OCI-LY7 (cell line): Measurements from ENCODE around the gene NAALADL2.
"Not testable (repeated sequence)": the region's sequence is repeated elsewhere in the genome, so short reads cannot be mapped to it uniquely, and the experiment has no call there.

ENCODE experiments used
- EZH2phosphoT487 ChIP-seq: fragments of 200-600 bp; sonication (generic); IDR thresholded peaks from 2 replicates; pipeline ENCODE4 v1.6.1; 2018; ENCODE audit warnings: low read depth, borderline replicate concordance, mild to moderate bottlenecking, mixed run types, antibody characterized with exemption, low read length, moderate library complexity, mixed read lengths
- TF ChIP-seq, protein P1 (sequence below): fragments of 200-600 bp; sonication (generic); conservative IDR thresholded peaks from 2 replicates; pipeline ENCODE4 v1.5.1; 2014; ENCODE audit warnings: mild to moderate bottlenecking, antibody characterized with exemption, low read length, moderate library complexity, mixed read lengths

DNA sequence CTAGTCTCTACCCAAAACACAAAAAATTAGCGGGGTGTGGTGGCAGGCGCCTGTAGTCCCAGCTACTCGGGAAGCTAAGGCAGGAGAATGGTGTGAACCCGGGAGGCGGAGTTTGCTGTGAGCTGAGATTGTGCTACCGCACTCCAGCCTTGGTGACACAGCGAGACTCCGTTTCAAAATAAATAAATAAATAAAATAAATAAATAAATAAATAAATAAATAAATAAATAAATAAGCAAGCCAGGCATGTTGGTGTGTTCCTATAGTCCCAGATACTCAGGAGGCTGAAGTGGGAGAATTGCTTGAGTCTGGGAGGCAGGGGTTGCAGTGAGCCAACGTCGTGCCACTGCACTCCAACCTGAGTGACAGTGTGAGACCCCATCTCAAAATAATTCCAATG is 314.0 kb downstream of the NAALADL2 start:
- TF ChIP-seq, protein P1, sequence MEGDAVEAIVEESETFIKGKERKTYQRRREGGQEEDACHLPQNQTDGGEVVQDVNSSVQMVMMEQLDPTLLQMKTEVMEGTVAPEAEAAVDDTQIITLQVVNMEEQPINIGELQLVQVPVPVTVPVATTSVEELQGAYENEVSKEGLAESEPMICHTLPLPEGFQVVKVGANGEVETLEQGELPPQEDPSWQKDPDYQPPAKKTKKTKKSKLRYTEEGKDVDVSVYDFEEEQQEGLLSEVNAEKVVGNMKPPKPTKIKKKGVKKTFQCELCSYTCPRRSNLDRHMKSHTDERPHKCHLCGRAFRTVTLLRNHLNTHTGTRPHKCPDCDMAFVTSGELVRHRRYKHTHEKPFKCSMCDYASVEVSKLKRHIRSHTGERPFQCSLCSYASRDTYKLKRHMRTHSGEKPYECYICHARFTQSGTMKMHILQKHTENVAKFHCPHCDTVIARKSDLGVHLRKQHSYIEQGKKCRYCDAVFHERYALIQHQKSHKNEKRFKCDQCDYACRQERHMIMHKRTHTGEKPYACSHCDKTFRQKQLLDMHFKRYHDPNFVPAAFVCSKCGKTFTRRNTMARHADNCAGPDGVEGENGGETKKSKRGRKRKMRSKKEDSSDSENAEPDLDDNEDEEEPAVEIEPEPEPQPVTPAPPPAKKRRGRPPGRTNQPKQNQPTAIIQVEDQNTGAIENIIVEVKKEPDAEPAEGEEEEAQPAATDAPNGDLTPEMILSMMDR: not testable (repeated sequence)
- TF ChIP-seq EZH2phosphoT487: not testable (repeated sequence)
